ENCODE data around the gene BICC1.

- TF ChIP-seq CTCF (conservative IDR thresholded peaks at IDR 0.05 in 1 of 2, IDR thresholded peaks at IDR 0.05 in 1 of 2; ENCODE audit: extremely low read depth in 1 of 2, insufficient read depth in 1 of 2, low read depth in 1 of 2, low read length in 2 of 2) (no peak), EZH2 (IDR thresholded peaks at IDR 0.05; ENCODE audit: borderline replicate concordance, low read length) (no peak)
Measured at GRCh38 chr10:58473976-58474375, 38.7 kb upstream of the BICC1 start.
